T-helper 1 cell (primary cell): Measurements from ENCODE around the gene CRNKL1.
A peak's percentile ranks its signal among the peaks of the same experiment; 100 is the strongest.
"Not testable (repeated sequence)": the region's sequence is repeated elsewhere in the genome, so short reads cannot be mapped to it uniquely, and the experiment has no call there.

Experiments
- DNase-seq, 5 donors: peaks; one replicate each; pipeline ENCODE4 v3.0.0-alpha.2; 2012 to 2020

Gene CRNKL1

GRCh38 chr20:20003955-20004322 lies 48.3 kb downstream of the CRNKL1 start:
- DNase-seq = not testable (repeated sequence)

- no peak for DNase-seq
Observed at GRCh38 chr20:20003031-20003954, 49.0 kb downstream of the CRNKL1 start.

- DNase-seq = no peak
Observed at GRCh38 chr20:20002101-20002998, 49.9 kb downstream of the CRNKL1 start.

- DNase-seq = no peak
Observed at GRCh38 chr20:20000211-20000968, 51.9 kb downstream of the CRNKL1 start.

- no peak for DNase-seq
Observed at GRCh38 chr20:19998990-19999705, 53.1 kb downstream of the CRNKL1 start.

GRCh38 chr20:19996917-19997316 lies 55.3 kb downstream of the CRNKL1 start:
- no peak for DNase-seq

- DNase-seq = no peak
Observed at GRCh38 chr20:19996222-19996621, 56.0 kb downstream of the CRNKL1 start.

- peak in 2 of 5 donors; percentile 19 to 31 for DNase-seq
Observed at GRCh38 chr20:19995220-19995863, 56.9 kb downstream of the CRNKL1 start.

GRCh38 chr20:19993958-19994669 lies 58.2 kb downstream of the CRNKL1 start:
- no peak for DNase-seq

- DNase-seq = no peak
Observed at GRCh38 chr20:19992996-19993908, 59.0 kb downstream of the CRNKL1 start.

GRCh38 chr20:19991854-19992253 lies 60.4 kb downstream of the CRNKL1 start:
- DNase-seq = no peak

GRCh38 chr20:19991308-19991707 lies 61.0 kb downstream of the CRNKL1 start:
- no peak for DNase-seq

- no peak for DNase-seq
Observed at GRCh38 chr20:19990850-19991249, 61.4 kb downstream of the CRNKL1 start.

- DNase-seq = no peak
Observed at GRCh38 chr20:19987046-19987445, 65.2 kb downstream of the CRNKL1 start.

GRCh38 chr20:19986419-19986818 lies 65.8 kb downstream of the CRNKL1 start:
- DNase-seq = no peak
